Measurements from ENCODE around the gene OSBPL1A. TPM values are rescaled to one million over a fixed set of nuclear protein-coding genes. Genes with fewer than 3 reads are reported as not detected.

Gene OSBPL1A
- total RNA-seq, 2 donors from 2014 or later, result 29.7 to 36.9 TPM

DNA sequence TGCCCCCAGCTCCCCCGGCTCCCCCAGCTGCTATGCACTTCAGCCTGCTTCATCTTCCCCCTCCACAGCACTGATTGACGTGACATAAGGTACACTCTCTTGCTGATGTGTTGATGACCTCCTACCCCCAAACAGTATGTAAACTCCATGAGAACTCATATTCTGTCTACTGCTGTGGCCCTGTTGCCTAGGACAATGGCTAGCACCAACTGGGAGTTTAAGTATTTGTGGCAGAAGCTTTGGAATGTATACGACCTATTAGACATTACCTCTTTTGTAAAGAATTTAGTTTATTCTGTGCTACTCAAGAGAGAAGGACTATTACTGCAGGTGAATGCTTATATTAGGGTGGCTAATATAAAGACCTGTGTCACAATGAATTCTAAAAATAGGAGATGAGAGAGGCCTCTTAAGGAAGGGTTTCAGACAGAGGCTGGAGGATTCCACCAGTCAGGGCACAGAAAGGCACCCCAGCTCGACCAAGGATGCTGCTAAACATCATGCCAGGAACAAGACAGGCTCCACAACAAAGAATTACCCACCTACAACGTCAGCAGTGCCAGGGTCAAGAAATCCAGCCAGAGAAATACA is 198.2 kb downstream of the OSBPL1A start:
- Histone ChIP-seq H3K27ac (ENCODE audit: low read depth, low read length) (no peak overlapping the region), H3K4me1 (ENCODE audit: control insufficient read depth, insufficient read depth, low read length) (no peaks in the 10 kb centered on the region), H3K27me3 (ENCODE audit: control insufficient read depth, insufficient read depth, low read length, poor library complexity, severe bottlenecking) (no peaks in the 10 kb centered on the region), H3K9me3 (ENCODE audit: control insufficient read depth, low read length) (no peaks in the 10 kb centered on the region), H3K9ac (ENCODE audit: extremely low read depth, low read length, poor library complexity, severe bottlenecking) (no peak overlapping the region), H3K4me3 (ENCODE audit: low read length) (no peak overlapping the region), H3K36me3 (ENCODE audit: control insufficient read depth, insufficient read depth, low read length) (no peaks in the 10 kb centered on the region)
- Mint-ChIP-seq H3K27ac (no peak overlapping the region), H3K27me3 (ENCODE audit: insufficient read depth) (no peaks in the 10 kb centered on the region), H3K36me3 (ENCODE audit: low read depth) (no peaks in the 10 kb centered on the region), H3K9me3 (no peaks in the 10 kb centered on the region), H3K4me3 (no peak overlapping the region), H3K4me1 (peaks cover 2% of the 10 kb centered on the region)
- TF ChIP-seq, protein P1, sequence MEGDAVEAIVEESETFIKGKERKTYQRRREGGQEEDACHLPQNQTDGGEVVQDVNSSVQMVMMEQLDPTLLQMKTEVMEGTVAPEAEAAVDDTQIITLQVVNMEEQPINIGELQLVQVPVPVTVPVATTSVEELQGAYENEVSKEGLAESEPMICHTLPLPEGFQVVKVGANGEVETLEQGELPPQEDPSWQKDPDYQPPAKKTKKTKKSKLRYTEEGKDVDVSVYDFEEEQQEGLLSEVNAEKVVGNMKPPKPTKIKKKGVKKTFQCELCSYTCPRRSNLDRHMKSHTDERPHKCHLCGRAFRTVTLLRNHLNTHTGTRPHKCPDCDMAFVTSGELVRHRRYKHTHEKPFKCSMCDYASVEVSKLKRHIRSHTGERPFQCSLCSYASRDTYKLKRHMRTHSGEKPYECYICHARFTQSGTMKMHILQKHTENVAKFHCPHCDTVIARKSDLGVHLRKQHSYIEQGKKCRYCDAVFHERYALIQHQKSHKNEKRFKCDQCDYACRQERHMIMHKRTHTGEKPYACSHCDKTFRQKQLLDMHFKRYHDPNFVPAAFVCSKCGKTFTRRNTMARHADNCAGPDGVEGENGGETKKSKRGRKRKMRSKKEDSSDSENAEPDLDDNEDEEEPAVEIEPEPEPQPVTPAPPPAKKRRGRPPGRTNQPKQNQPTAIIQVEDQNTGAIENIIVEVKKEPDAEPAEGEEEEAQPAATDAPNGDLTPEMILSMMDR (conservative IDR thresholded peaks at IDR 0.05), result no peak
- no peak for DNase-seq
- 60 to 90% methylated on average over 1 to 5 of the region's 5 CpGs for WGBS, 2 experiments (ENCODE audit: insufficient coverage in 1 of 2, insufficient read length in 1 of 2)

- H3K4me1 ChIP-seq (ENCODE audit: control insufficient read depth, insufficient read depth, low read length), result no peaks in the 10 kb centered on the region
- no peak overlapping the region for H3K27ac ChIP-seq (ENCODE audit: low read depth, low read length)
- no peak overlapping the region for H3K4me3 ChIP-seq (ENCODE audit: low read length)
- TF ChIP-seq, protein P1 (conservative IDR thresholded peaks at IDR 0.05), result no peak
- H3K27me3 Mint-ChIP-seq (ENCODE audit: insufficient read depth), result no peaks in the 10 kb centered on the region
- DNase-seq, result no peak
- H3K36me3 Mint-ChIP-seq (ENCODE audit: low read depth), result no peaks in the 10 kb centered on the region
- WGBS, 2 experiments (ENCODE audit: insufficient coverage in 1 of 2, insufficient read length in 1 of 2), result 95% methylated on average over 7 to 9 of the region's 9 CpGs
- peaks cover 2% of the 10 kb centered on the region for H3K4me1 Mint-ChIP-seq
- H3K27ac Mint-ChIP-seq, result peak overlapping the region; percentile 54
- no peaks in the 10 kb centered on the region for H3K9me3 ChIP-seq (ENCODE audit: control insufficient read depth, low read length)
- H3K9me3 Mint-ChIP-seq, result no peaks in the 10 kb centered on the region
- H3K9ac ChIP-seq (ENCODE audit: extremely low read depth, low read length, poor library complexity, severe bottlenecking), result no peak overlapping the region
- H3K4me3 Mint-ChIP-seq, result no peak overlapping the region
- H3K27me3 ChIP-seq (ENCODE audit: control insufficient read depth, insufficient read depth, low read length, poor library complexity, severe bottlenecking), result no peaks in the 10 kb centered on the region
- H3K36me3 ChIP-seq (ENCODE audit: control insufficient read depth, insufficient read depth, low read length), result no peaks in the 10 kb centered on the region
These were observed 199.2 kb downstream of the OSBPL1A start for GRCh38 chr18:24198461-24198860.

- no peak overlapping the region for H3K27ac ChIP-seq (ENCODE audit: low read depth, low read length)
- TF ChIP-seq, protein P1 (conservative IDR thresholded peaks at IDR 0.05), result no peak
- DNase-seq, result no peak
- Mint-ChIP-seq H3K27ac (no peak overlapping the region), H3K9me3 (no peaks in the 10 kb centered on the region), H3K27me3 (ENCODE audit: insufficient read depth) (no peaks in the 10 kb centered on the region), H3K36me3 (ENCODE audit: low read depth) (no peaks in the 10 kb centered on the region), H3K4me1 (peaks cover 5% of the 10 kb centered on the region), H3K4me3 (no peak overlapping the region)
- H3K4me1 ChIP-seq (ENCODE audit: control insufficient read depth, insufficient read depth, low read length), result no peaks in the 10 kb centered on the region
- H3K36me3 ChIP-seq (ENCODE audit: control insufficient read depth, insufficient read depth, low read length), result no peaks in the 10 kb centered on the region
- H3K27me3 ChIP-seq (ENCODE audit: control insufficient read depth, insufficient read depth, low read length, poor library complexity, severe bottlenecking), result no peaks in the 10 kb centered on the region
- H3K9me3 ChIP-seq (ENCODE audit: control insufficient read depth, low read length), result no peaks in the 10 kb centered on the region
- no peak overlapping the region for H3K4me3 ChIP-seq (ENCODE audit: low read length)
- no peak overlapping the region for H3K9ac ChIP-seq (ENCODE audit: extremely low read depth, low read length, poor library complexity, severe bottlenecking)
- no CpG with 5 or more reads among the region's 1 CpG for WGBS, 2 experiments (ENCODE audit: insufficient coverage in 1 of 2, insufficient read length in 1 of 2)
These were observed 200.2 kb downstream of the OSBPL1A start for GRCh38 chr18:24197412-24197811.
